ENCODE measurements around the gene ZBTB9. TPM values are rescaled to one million over a fixed set of nuclear protein-coding genes. Genes with fewer than 3 reads are reported as not detected.
A peak's percentile ranks its signal among the peaks of the same experiment; 100 is the strongest.

Gene ZBTB9
- total RNA-seq, 3 donors from 2014 or later: 1.9 to 5.1 (median 3.6) TPM

DNA sequence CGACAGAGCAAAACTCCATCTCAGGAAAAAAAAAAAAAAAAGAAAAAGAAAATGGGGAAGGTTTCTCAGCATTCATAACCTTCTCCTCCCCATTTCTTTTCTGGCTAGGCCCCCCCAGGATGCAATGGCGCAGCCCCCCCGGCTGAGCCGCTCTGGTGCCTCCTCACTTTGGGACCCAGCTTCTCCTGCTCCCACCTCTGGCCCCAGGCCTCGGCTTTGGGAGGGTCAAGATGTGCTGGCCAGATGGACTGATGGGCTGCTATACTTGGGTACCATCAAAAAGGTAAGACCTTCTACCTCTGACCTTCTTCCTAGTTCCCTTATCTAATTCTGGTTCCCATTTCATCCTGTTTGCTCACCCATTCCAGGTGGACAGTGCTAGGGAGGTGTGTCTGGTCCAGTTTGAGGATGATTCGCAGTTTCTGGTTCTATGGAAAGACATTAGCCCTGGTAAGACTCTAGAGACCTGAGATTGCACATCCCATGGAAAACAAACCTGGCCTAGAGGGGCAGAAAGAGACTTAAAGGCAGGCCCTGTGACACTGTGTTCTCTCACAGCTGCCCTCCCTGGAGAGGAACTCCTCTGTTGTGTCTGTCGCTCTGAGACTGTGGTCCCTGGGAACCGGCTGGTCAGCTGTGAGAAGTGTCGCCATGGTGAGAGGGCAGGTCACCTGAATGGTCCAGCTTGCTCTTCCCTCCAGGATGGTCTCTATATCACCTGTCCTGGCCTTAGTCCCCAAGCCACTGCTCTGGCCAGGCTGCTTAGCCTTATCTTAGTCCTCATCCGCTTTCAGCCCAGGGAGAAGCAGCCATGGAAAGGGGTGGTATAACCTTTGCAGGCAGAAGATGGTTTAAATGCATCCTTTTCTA is 42.0 kb upstream of the ZBTB9 start:
- TF ChIP-seq POLR2A (IDR thresholded peaks at IDR 0.05) (no peak), POLR2AphosphoS5 (IDR thresholded peaks at IDR 0.05) (no peak)
- TF ChIP-seq, protein P1, sequence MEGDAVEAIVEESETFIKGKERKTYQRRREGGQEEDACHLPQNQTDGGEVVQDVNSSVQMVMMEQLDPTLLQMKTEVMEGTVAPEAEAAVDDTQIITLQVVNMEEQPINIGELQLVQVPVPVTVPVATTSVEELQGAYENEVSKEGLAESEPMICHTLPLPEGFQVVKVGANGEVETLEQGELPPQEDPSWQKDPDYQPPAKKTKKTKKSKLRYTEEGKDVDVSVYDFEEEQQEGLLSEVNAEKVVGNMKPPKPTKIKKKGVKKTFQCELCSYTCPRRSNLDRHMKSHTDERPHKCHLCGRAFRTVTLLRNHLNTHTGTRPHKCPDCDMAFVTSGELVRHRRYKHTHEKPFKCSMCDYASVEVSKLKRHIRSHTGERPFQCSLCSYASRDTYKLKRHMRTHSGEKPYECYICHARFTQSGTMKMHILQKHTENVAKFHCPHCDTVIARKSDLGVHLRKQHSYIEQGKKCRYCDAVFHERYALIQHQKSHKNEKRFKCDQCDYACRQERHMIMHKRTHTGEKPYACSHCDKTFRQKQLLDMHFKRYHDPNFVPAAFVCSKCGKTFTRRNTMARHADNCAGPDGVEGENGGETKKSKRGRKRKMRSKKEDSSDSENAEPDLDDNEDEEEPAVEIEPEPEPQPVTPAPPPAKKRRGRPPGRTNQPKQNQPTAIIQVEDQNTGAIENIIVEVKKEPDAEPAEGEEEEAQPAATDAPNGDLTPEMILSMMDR (IDR thresholded peaks at IDR 0.05): no peak
- Histone ChIP-seq H3K4me3 (peak overlapping the region in 2 of 3 donors; percentile 75 to 100), H3K27ac (peak overlapping the region; percentile 44 to 97), H3K4me1 (peaks cover 5 to 16% of the 10 kb centered on the region in 2 donors), H3K36me3 (no peaks in the 10 kb centered on the region), H3K9me3 (no peaks in the 10 kb centered on the region), H3K27me3 (no peaks in the 10 kb centered on the region)
- no peak for DNase-seq (ENCODE audit: low spot score in 2 of 2)
- intact Hi-C loops (cut with DNase I; ENCODE audit: low total_unique reads): loop anchor here (10.0 kb wide), 1 partner anchor 538 kb away; no protein-coding TSS in a partner anchor

DNA sequence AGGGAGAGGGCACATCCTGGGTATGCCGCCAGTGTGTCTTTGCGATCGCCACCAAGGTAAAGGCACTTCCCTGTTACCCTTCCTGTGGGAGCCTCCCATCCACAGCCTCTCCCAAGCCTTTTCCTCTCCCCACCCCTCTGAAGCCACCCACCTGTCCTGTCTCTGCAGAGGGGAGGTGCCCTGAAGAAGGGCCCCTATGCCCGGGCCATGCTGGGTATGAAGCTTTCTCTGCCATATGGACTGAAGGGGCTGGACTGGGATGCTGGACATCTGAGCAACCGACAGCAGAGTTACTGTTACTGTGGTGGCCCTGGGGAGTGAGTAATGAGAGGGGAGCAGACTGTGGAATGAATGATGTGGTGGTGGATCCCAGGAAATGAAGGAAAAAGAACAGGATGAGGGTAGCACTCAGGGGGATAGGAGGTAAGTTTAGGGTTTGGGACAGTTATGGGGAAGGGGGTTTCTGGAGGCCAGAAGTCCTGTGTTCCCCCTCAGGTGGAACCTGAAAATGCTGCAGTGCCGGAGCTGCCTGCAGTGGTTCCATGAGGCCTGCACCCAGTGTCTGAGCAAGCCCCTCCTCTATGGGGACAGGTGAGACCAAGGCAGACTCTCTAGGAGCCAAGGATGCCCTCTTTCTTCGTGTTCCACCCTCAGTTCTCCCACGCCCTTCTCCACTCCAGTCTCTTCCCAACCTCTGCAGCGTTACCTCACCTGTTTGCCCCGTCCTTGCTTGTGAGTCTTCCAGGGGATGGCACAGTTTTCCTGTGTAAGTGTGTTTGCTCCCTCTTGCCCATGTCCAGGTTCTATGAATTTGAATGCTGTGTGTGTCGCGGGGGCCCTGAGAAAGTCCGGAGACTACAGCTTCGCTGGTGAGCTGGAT is 40.9 kb upstream of the ZBTB9 start:
- H3K4me1 ChIP-seq: peaks cover 5 to 16% of the 10 kb centered on the region in 2 donors

DNA sequence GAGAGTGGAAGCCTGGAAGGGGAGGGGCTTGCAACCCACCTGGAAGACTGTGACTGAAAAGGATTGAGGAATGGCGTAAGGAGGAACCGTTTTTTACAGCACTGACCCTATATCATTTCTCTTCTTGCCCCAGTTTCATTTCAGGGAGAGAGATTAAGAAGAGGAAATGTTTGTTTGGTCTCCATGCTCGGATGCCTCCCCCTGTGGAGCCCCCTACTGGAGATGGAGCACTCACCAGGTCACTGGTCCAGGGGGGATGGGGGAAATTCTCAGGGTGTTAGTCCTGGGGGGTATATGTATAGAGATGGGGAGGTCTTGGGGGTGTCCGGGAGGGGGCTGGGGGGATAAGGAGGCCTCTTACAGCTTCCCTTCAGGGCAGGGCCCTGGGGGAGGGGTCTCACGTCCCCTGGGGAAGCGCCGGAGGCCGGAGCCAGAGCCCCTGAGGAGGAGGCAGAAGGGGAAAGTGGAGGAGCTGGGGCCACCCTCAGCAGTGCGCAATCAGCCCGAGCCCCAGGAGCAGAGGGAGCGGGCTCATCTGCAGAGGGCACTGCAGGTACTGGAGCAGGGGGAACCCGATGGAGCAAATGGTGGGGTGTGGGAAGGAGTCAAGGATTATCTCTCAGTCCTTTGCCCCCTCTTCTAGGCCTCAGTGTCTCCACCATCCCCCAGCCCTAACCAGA is 39.6 kb upstream of the ZBTB9 start:
- intact Hi-C loops (cut with DNase I; ENCODE audit: low total_unique reads): loop anchor here (10.0 kb wide), 1 partner anchor 540 kb away; no protein-coding TSS in a partner anchor

More for the DNA sequence above, 40.9 kb upstream of the ZBTB9 start:
- intact Hi-C loops (cut with DNase I; ENCODE audit: low total_unique reads): loop anchor here (10.0 kb wide), 1 partner anchor 539 kb away; no protein-coding TSS in a partner anchor
- Histone ChIP-seq H3K27ac (peak overlapping the region in 1 of 2 donors; percentile 44), H3K36me3 (no peaks in the 10 kb centered on the region), H3K4me3 (no peak overlapping the region), H3K9me3 (no peaks in the 10 kb centered on the region), H3K27me3 (no peaks in the 10 kb centered on the region)
- DNase-seq (ENCODE audit: low spot score in 2 of 2): no peak
- TF ChIP-seq POLR2AphosphoS5 (IDR thresholded peaks at IDR 0.05): no peak
- no peak for TF ChIP-seq POLR2A (IDR thresholded peaks at IDR 0.05)
- TF ChIP-seq, protein P1 (IDR thresholded peaks at IDR 0.05): no peak

DNA sequence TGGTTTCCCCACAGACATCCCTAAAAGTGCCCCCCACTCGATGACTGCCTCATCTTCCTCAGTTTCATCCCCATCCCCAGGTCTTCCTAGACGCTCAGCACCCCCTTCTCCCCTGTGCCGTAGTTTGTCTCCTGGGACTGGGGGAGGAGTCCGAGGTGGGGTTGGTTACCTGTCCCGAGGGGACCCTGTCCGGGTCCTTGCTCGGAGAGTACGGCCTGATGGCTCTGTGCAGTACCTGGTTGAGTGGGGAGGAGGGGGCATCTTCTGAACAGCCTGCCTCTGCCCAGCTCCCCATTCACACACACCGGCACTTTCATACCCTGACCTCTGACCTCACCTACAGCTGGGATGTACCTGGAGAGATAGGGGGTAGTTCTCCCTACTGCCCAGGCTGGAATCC is 38.5 kb upstream of the ZBTB9 start:
- peaks cover 5 to 16% of the 10 kb centered on the region in 2 donors for H3K4me1 ChIP-seq
- no peak overlapping the region for H3K4me3 ChIP-seq
- TF ChIP-seq POLR2AphosphoS5 (IDR thresholded peaks at IDR 0.05): no peak
- TF ChIP-seq, protein P1 (IDR thresholded peaks at IDR 0.05): no peak
- no peak for TF ChIP-seq POLR2A (IDR thresholded peaks at IDR 0.05)
- DNase-seq (ENCODE audit: low spot score in 2 of 2): no peak
- H3K36me3 ChIP-seq: no peaks in the 10 kb centered on the region
- intact Hi-C loops (cut with DNase I; ENCODE audit: low total_unique reads): loop anchor here (10.0 kb wide), 1 partner anchor 541 kb away; no protein-coding TSS in a partner anchor
- H3K27me3 ChIP-seq: no peaks in the 10 kb centered on the region
- H3K27ac ChIP-seq: peak overlapping the region; percentile 2 to 49
- H3K9me3 ChIP-seq: no peaks in the 10 kb centered on the region

More for the DNA sequence above, 39.6 kb upstream of the ZBTB9 start:
- TF ChIP-seq POLR2AphosphoS5 (IDR thresholded peaks at IDR 0.05) (no peak), POLR2A (IDR thresholded peaks at IDR 0.05) (no peak)
- TF ChIP-seq, protein P1 (IDR thresholded peaks at IDR 0.05): no peak
- Histone ChIP-seq H3K4me1 (peaks cover 5 to 16% of the 10 kb centered on the region in 2 donors), H3K4me3 (no peak overlapping the region), H3K27me3 (no peaks in the 10 kb centered on the region), H3K9me3 (no peaks in the 10 kb centered on the region), H3K27ac (peak overlapping the region in 1 of 2 donors; percentile 49), H3K36me3 (no peaks in the 10 kb centered on the region)
- DNase-seq (ENCODE audit: low spot score in 2 of 2): no peak
